Measurements from ENCODE around the gene MYL6B. TPM values are rescaled to one million over a fixed set of nuclear protein-coding genes. Genes with fewer than 3 reads are reported as not detected.

MYL6B gene
- total RNA-seq, 1 donor from 2014 or later: 27.4 TPM

DNA sequence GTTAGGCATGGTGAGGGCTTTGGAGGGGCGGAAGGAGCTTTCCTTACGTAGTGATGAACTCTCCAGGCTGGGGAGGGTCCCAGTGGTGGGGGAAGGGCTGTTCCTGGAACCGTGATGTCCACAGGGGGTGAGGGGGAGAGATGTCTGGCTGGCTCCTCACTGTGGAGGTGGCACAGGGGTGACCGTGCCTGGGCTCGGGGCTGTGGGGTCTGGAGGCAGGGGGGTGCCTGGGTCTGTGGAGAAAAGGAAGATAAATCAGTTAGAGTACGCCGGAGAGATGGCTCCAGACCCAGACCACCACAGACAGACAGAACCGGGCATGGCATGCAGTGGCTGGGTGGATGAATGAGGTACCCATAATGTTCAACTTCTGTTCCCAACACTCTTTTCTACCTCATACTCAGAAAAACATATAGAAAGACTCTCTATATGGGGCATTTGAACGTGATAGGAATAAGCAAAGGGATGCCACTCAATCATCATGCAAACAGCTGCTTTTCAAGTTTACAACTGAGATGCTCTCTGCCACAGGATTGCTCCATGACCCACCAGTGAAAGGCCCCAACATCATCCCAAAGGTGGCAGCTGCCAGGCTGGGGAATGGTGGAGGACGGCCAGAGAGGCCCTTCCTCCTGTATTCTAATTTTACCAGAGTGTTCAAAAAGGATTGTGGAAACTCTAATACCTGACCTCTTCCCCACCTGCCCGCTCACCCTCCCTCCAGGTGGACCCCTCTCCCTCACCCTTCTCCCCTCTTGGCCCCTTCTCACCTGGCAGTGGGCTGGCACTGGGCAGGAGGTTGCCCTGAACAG is 11.4 kb downstream of the MYL6B start:
- Histone ChIP-seq H3K27me3 (ENCODE audit: control insufficient read depth, insufficient read depth, low read length) (no peaks in the 10 kb centered on the region), H3K36me3 (ENCODE audit: control insufficient read depth, insufficient read depth, low read length) (peaks cover 43% of the 10 kb centered on the region), H3K4me3 (ENCODE audit: low read depth, low read length) (no peak overlapping the region)
- TF ChIP-seq, protein P1, sequence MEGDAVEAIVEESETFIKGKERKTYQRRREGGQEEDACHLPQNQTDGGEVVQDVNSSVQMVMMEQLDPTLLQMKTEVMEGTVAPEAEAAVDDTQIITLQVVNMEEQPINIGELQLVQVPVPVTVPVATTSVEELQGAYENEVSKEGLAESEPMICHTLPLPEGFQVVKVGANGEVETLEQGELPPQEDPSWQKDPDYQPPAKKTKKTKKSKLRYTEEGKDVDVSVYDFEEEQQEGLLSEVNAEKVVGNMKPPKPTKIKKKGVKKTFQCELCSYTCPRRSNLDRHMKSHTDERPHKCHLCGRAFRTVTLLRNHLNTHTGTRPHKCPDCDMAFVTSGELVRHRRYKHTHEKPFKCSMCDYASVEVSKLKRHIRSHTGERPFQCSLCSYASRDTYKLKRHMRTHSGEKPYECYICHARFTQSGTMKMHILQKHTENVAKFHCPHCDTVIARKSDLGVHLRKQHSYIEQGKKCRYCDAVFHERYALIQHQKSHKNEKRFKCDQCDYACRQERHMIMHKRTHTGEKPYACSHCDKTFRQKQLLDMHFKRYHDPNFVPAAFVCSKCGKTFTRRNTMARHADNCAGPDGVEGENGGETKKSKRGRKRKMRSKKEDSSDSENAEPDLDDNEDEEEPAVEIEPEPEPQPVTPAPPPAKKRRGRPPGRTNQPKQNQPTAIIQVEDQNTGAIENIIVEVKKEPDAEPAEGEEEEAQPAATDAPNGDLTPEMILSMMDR (IDR thresholded peaks at IDR 0.05; ENCODE audit: insufficient read depth, low read length, severe bottlenecking): no peak
- FAIRE-seq: no peak
- DNase-seq (ENCODE audit: low read depth): no peak

DNA sequence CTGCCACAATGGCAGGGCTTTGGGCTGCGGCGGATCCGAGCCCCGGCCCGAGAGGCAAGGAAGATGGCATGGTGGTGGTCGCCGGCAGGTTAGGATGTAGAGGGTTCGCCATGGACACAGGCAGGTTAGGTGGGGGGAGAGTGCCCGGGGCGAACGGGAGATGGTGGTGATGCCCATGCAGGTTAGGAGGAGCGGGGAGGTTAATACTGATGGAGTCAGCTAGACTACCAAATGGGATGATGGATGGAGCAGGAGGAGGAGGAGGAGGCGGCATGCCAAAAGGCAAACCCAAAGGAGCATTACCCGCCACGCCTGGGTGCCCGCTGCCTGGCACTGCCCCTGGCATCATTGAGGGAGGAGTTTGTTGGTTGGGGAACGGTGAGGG is 11.9 kb downstream of the MYL6B start:
- TF ChIP-seq, protein P1 (IDR thresholded peaks at IDR 0.05; ENCODE audit: insufficient read depth, low read length, severe bottlenecking): no peak
- Histone ChIP-seq H3K27me3 (ENCODE audit: control insufficient read depth, insufficient read depth, low read length) (no peaks in the 10 kb centered on the region), H3K36me3 (ENCODE audit: control insufficient read depth, insufficient read depth, low read length) (peaks cover 44% of the 10 kb centered on the region), H3K4me3 (ENCODE audit: low read depth, low read length) (no peak overlapping the region)
- no peak for FAIRE-seq
- DNase-seq (ENCODE audit: low read depth): no peak

DNA sequence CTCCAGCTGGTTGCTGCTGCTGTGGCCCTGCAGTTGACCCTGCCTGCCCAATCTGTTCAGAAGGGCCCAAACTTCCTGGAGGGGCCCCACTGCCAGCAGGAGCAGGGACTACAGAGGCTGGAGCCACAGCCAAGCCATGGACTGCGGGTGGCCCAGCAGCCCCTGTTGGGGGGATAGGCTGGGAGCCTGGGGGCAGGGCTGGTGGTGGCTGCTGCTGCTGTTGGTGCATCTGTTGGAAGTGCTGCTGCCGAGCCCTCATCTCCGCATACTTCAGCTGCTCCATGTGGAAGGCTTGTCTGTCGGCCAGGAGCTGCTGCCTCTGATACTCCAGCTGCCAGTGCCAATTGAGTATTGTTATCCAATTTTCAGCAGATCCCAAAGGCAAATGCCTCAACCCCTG is 13.0 kb downstream of the MYL6B start:
- H3K27me3 ChIP-seq (ENCODE audit: control insufficient read depth, insufficient read depth, low read length): no peaks in the 10 kb centered on the region
- no peak overlapping the region for H3K4me3 ChIP-seq (ENCODE audit: low read depth, low read length)
- FAIRE-seq (no peak), DNase-seq (ENCODE audit: low read depth) (no peak)
- TF ChIP-seq, protein P1 (IDR thresholded peaks at IDR 0.05; ENCODE audit: insufficient read depth, low read length, severe bottlenecking): no peak
- H3K36me3 ChIP-seq (ENCODE audit: control insufficient read depth, insufficient read depth, low read length): peaks cover 42% of the 10 kb centered on the region

DNA sequence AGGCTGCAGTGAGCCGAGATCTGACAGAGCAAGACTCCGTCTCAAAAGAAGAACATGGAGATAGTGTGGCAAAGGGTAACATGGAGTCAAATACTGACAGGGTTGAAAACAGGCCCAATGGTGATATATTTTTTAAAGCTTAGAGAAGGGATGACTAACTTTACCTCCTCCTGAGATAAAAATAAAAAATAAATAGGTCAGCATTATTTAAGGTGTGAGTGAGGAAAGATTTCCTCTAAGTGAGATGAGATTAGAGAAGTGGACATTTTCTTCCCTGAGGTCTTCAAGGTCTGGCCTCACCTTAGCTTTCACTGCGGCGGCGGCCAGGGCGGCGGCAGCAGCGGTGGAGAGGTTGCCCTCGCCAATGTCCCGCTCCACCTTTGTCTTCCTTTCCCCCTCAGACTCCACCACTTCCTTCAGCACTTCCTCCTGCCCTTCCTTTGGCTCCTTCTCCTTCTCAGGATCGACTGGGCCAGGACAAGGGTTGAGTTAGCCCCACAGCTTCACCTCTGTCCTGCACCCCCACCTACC is 16.9 kb downstream of the MYL6B start:
- FAIRE-seq (no peak), DNase-seq (ENCODE audit: low read depth) (no peak)
- no peak overlapping the region for H3K4me3 ChIP-seq (ENCODE audit: low read depth, low read length)
- peaks cover 37% of the 10 kb centered on the region for H3K36me3 ChIP-seq (ENCODE audit: control insufficient read depth, insufficient read depth, low read length)
- H3K27me3 ChIP-seq (ENCODE audit: control insufficient read depth, insufficient read depth, low read length): no peaks in the 10 kb centered on the region
- TF ChIP-seq, protein P1 (IDR thresholded peaks at IDR 0.05; ENCODE audit: insufficient read depth, low read length, severe bottlenecking): no peak

DNA sequence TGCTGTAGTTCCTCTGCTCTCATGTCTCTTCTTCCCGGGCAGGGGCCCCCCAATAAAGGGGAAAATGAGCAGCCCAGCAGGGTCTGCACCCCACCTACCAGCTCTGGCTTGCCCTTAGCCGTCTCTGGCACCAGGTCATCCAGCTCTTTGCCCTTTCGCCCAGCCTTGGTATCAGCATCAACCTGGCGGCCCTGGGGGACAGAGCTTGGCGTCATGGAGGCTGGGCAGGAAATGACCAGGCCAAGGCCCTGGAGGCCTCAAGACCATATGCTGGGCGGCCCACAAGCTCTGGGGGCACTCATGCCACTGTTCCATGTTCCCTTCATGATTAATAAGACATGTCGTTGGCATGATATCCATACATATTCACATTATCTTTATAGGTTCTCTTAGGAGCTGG is 20.5 kb downstream of the MYL6B start:
- no peaks in the 10 kb centered on the region for H3K27me3 ChIP-seq (ENCODE audit: control insufficient read depth, insufficient read depth, low read length)
- DNase-seq (ENCODE audit: low read depth): no peak
- no peak for FAIRE-seq
- peaks cover 30% of the 10 kb centered on the region for H3K36me3 ChIP-seq (ENCODE audit: control insufficient read depth, insufficient read depth, low read length)
- TF ChIP-seq, protein P1 (IDR thresholded peaks at IDR 0.05; ENCODE audit: insufficient read depth, low read length, severe bottlenecking): no peak
- no peak overlapping the region for H3K4me3 ChIP-seq (ENCODE audit: low read depth, low read length)
